GM18499 (cell line): Measurements from ENCODE around the gene CMTM1.
"Not testable (repeated sequence)": the region's sequence is repeated elsewhere in the genome, so short reads cannot be mapped to it uniquely, and the experiment has no call there.

ENCODE experiments used
- ATAC-seq: cut with Tn5 transposase; IDR thresholded peaks from one replicate; pipeline ENCODE4 v1.9.1; 2021; ENCODE audit warnings: moderate number of reproducible peaks; ENCODE audit not compliant: insufficient read depth, unreplicated experiment

CMTM1 gene

GRCh38 chr16:66608241-66609138 lies 42.3 kb downstream of the CMTM1 start:
- peak; percentile 29 for ATAC-seq

GRCh38 chr16:66609139-66609510 lies 42.9 kb downstream of the CMTM1 start:
- ATAC-seq: no peak

DNA sequence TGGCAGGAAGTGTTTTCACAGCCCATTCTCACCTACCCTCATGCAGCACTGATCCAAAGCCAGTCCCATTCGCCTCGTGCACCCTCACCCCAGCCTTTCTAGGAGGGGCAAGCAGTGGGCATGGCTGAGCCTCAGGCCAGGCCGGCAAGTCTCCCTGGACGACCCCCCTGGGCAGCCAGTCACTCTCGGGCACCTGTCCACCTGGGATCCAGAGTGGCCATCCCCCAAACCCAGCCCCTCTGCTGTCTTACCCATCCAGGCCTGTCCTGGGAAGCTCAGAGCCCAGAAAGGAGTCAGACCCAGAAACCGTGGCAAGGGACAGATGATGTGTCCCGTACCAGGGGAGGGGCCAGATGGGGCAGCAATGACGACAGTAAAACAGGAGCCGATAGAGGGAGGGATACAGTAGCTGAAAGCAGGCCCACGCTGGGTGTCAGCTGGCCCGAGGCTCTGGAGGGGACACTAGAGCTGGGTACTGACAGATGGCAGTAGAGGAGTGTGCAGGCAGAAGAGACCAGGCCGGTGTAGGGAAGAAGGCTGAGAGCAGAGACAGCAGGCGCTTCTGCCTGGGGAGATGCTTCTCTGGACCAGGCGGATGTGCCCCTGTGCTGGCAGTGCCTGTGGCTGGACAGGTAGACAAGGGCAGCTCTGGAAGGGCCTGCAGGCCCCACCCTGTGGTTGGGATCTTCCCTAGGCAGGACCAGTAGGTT lies 44.0 kb downstream of the CMTM1 start:
- ATAC-seq: no peak

DNA sequence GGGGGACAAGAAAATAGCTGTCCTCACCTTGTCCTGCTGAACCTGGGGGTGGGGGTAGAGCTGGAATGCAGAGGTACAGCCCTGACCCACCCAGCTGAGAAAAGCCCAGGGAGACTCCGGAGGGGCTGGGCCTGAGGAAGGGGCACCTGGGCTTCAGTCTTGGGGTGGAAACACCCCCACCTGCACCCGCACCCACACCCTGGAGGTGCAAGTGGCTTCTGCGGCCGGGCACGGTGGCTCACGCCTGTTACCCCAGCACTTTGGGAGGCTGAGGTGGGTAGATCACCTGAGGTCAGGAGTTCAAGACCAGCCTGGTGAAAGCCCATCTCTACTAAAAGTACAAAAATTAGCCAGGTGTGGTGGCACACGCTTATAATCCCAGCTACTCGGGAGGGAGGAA lies 45.7 kb downstream of the CMTM1 start:
- not testable (repeated sequence) for ATAC-seq

DNA sequence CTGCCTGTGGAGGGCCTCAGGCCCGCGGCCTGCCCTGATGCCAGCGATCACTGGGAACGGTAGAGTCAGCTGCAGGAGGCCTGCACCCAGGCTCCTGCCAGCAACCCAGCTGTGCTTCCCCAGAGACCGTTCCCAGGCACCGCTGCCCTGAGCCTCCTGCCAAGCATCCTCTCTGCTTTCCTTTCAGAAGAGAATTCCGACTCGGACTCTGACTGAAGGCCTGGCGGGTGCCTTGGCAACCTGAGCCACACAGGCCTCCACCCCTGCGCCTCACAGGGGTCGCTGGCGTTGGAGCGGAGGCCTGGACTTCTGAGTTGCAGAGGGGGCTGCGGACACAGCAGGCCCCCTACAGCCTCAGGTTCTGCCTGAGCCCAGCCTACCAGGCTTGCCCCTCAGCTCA lies 46.2 kb downstream of the CMTM1 start:
- ATAC-seq: no peak

DNA sequence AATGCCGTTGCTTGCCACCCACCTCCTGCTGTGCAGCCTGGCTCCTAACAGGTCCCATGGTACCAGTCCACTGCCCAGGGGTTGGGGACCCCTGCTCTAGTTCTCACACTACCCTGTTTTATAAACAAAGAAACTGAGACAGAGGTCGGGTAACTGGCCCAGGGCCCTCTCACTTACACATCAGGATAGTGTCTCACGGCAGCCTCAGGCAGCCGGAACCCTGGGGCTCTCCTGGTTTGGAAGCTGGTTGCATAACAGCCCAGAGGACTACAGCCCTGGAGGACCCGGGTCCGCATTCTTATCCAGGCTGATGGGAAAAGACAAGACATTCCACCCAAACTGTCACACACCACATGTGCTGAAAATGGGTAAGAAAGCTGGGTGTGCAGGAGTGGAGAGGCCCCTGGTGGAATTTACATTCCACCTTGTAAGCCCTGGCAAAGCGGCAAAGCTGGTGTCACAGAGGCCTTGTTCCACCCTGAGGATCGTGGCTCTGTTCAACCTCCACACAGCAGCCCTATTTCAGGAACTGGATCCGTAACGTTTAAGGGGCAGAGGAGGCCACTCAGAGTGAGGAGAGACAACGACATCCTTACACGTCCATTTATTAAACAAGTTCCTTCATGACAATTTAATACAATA lies 48.0 kb downstream of the CMTM1 start:
- no peak for ATAC-seq

DNA sequence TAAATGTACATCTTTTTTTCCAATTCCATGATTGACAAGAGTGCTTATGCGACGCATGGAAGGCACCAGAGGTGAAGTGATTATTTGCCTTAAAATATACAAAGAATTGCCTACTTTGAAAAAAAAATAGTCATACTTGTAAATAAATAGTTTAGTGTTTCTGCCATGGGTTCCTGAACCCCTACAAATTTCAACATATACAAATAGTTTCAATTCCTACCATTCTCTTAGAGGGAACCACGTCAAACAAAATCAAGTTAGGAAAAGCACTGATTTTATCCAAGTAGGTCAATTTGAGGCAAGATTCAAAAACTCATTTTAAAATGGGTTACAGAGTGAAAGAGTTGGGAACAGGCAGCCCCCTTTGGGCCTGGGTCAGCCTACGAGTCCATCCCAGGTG lies 49.9 kb downstream of the CMTM1 start:
- no peak for ATAC-seq

DNA sequence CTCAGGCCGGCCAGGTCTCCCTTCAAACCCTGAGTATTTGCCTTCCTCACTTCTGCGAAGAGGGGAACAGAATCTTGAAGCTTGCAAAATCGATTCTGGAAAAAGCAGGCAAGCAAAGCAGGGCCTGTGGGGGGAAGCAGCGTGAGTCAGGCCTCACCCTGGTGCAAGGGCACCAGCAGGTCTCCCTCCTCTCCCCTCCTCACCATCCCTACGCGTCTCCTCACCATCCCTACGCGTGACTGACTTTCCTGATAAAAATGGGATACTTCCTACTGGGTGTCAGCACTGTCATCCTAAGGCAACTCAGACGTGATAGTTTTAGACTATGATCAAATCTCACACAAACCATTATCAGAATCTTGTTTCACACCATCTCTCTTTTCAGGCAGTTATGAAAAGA lies 50.4 kb downstream of the CMTM1 start:
- no peak for ATAC-seq

- ATAC-seq: no peak
Measured at GRCh38 chr16:66617010-66617434, 50.8 kb downstream of the CMTM1 start.

- no peak for ATAC-seq
Measured at GRCh38 chr16:66617728-66618127, 51.5 kb downstream of the CMTM1 start.

- no peak for ATAC-seq
Measured at GRCh38 chr16:66618588-66619375, 52.5 kb downstream of the CMTM1 start.

- ATAC-seq: no peak
Measured at GRCh38 chr16:66619534-66620428, 53.5 kb downstream of the CMTM1 start.

DNA sequence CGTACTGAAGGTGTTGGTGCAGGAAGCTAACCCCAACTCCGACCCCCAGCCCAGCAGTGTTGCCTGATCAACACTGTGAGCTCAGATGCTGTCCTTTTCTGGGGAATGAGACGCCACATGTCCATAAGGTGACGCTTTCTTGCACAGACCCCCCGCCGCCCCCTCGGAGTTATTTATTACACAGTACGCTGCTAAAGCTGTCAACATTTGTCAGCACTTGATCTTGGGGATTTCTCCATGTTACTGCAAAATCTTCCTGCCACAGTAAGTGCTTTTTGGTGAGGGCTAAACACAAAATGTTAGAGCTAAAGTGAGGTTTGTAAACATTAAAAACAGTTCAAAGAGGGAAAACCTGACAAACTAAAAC lies 54.2 kb downstream of the CMTM1 start:
- no peak for ATAC-seq

DNA sequence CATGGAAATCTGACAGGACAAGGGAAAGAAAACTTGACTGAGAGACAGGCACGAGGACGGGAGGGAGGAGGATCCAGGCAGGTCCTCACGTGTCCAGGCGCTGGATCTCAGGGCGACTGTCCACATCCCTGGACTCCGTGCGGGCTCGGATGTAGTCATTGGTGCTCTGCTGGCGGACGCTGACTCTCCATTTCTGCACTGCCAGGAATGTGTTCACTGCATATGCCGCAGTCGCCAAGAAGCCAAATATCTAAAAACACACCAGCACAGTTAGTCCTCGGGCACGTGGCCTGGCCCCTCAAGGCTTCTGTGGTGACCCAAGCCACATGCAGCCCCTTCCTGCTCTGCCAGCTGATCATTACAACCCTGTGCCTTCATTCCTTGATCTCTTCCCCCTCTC lies 55.7 kb downstream of the CMTM1 start:
- ATAC-seq: no peak

DNA sequence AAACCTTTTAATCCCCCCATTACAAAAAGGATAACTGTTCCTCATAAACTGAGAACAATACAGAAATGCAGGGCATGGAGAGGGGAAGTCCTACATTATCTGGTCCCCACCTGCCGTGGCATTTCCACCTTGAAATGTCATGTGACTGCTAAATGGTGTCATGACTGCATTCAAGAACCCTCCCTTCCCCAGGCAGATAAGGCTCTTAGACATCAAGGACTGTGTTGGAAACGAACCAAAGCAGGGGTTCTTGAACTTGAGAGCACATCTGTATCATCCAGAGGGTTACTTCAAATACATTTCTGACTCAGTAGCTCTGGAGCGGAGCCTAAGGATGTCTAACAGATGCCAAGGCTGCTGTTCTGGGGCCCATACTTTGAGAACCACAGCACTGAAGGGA lies 56.6 kb downstream of the CMTM1 start:
- ATAC-seq: no peak

DNA sequence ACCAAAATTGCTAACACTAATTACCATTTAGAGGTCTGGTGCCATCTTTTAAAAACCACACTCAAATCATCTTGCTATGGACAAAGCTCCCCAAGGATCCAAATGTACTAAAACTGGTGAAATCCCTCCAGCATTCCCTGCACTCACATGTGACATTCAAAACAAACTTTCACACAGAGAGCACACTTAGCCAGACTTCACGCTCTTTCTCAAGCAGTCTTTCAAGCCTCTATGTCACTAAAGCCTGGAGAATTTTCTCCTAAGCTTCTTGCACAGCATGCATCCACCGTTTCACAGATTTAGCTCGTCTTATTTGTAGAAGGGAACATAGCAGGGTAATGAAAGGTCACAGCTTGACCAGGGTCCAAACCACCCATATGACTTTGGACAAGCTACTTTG lies 57.5 kb downstream of the CMTM1 start:
- no peak for ATAC-seq

- not testable (repeated sequence) for ATAC-seq
Measured at GRCh38 chr16:66627611-66628378, 61.6 kb downstream of the CMTM1 start.
